Astrocyte of the cerebellum (primary cell): Measurements from ENCODE around the gene CBLN3.
A peak's percentile ranks its signal among the peaks of the same experiment; 100 is the strongest.

ENCODE experiments used
- DNase-seq: peaks from one replicate; pipeline ENCODE4 v3.0.0-alpha.2; 2011; ENCODE audit warnings: low read depth
- H3K4me3 ChIP-seq: 2 replicates; pipeline ENCODE4 v1.5.1; 2011; ENCODE audit warnings: mild to moderate bottlenecking, low read depth, low read length, moderate library complexity
- CTCF ChIP-seq: IDR thresholded peaks from 2 replicates; pipeline ENCODE4 v1.5.1; 2012; ENCODE audit warnings: low read length, low read depth, moderate library complexity, mild to moderate bottlenecking; ENCODE audit errors: missing control alignments
- in situ Hi-C: cut with HindIII; loops from 2 replicates; pipeline ENCODE4 v1.10.0; 2017; ENCODE audit warnings: low sequenced_read_pairs

The CBLN3 gene

GRCh38 chr14:24443053-24443665 is 13.7 kb upstream of the CBLN3 start:
- in situ Hi-C loops, result no loop called here
- no peak for TF ChIP-seq CTCF
- H3K4me3 ChIP-seq, result peak overlapping the region; percentile 81
- no peak for DNase-seq

- peak; percentile 97 for DNase-seq
- TF ChIP-seq CTCF, result no peak
- peak within 1 kb of the TSS; percentile 81 for H3K4me3 ChIP-seq
- in situ Hi-C loops, result no loop called here
These were observed 13.0 kb upstream of the CBLN3 start, which contains the start of gene SDR39U1 for GRCh38 chr14:24442240-24443052. TSS of gene SDR39U1 (minus strand) at chr14:24442776. CDS start at chr14:24442769, 7 bp downstream.

GRCh38 chr14:24441904-24442239 is 12.4 kb upstream of the CBLN3 start:
- TF ChIP-seq CTCF, result no peak
- H3K4me3 ChIP-seq, result peak overlapping the region; percentile 81
- DNase-seq, result no peak
- in situ Hi-C loops, result no loop called here

DNA sequence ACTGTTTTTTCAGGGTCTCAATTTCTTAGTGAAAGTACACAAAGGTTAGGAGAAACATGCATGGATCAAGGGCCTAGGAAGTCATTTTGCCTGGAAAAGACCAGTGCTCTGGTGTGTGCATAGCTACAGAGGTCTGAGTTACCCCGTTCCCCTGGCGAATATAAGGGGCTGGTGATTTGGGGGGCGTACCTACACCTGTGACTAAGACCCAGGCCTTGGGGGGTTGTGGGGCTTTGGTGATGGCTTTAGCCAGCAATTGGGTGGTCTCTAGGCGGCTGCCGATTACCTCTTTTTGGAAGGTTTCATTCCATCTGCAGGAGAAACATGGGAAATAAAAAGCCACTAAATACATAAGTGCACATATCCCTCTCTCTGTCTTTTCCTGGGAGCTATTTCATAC is 12.0 kb upstream of the CBLN3 start:
- no peak for DNase-seq
- peak overlapping the region; percentile 81 for H3K4me3 ChIP-seq
- no peak for TF ChIP-seq CTCF
- in situ Hi-C loops, result no loop called here

GRCh38 chr14:24440606-24441399 is 11.3 kb upstream of the CBLN3 start:
- no peak for DNase-seq
- in situ Hi-C loops, result no loop called here

More at GRCh38 chr14:24440606-24441399, 11.3 kb upstream of the CBLN3 start:
- H3K4me3 ChIP-seq, result peak overlapping the region; percentile 81
- no peak for TF ChIP-seq CTCF
